HG03135 (cell line): ENCODE measurements around the gene PDZD8.
"Not testable (repeated sequence)": the region's sequence is repeated elsewhere in the genome, so short reads cannot be mapped to it uniquely, and the experiment has no call there.

Experiments used
- ATAC-seq: cut with Tn5 transposase; IDR thresholded peaks from one replicate; pipeline ENCODE4 v1.9.1; 2021; ENCODE audit warnings: mild to moderate bottlenecking, moderate library complexity; ENCODE audit not compliant: unreplicated experiment

The PDZD8 gene

DNA sequence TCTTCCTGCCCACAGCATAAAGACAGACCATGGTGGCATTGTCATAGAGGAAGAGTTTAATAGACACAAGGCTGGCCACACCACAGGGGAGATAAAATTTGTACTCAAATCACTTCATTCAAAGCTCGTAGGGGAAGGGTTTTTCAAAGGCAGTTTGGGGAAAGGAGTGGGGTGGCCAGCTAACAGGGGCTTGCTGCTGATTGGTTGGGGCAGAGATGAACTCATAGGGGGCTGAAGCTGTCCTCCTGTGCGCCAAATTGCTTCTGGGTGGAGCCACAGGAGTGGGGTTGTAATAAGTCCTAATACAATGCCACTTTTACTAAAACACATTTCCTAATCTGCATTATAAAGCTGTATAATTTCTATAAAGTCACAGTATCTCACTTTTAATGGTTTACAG, 22.5 kb downstream of the PDZD8 start:
- no peak for ATAC-seq

DNA sequence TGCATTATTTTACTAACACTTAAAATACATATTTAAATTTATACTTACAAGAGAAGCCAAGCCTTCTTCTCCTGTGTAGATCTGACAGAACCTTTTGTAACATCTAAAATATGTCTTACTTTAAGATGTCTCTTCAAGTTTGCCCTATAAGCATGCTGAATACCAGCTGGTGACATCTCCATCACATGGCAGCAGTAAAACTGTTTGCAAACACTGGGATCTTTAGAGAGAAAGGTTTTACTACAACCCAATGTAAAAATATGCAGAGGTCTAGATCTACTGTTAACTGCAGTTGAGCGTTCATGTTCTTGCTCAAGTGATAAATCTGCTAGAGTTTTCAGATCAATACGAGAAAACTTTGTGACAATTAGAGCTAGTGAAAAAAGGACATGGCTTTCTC, 23.2 kb downstream of the PDZD8 start:
- ATAC-seq: no peak

DNA sequence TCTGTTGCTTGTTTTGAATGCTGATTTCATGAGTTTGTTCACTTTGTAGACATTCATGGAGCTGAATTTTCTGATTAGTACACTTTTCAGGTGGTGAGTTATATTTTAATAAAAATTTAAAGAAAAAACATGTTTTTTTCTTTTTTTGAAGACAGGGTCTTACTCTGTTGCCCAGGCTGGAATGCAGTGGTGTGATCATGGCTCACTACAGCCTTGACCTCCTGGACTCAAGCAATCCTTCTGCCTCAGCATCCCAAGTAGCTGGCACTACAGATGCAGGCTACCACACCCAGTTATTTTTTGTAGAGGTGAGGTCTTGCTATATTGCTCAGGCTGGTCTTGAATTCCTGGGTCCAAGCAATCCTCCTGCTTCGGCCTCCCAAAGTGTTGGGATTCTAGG, 23.7 kb downstream of the PDZD8 start:
- no peak for ATAC-seq

DNA sequence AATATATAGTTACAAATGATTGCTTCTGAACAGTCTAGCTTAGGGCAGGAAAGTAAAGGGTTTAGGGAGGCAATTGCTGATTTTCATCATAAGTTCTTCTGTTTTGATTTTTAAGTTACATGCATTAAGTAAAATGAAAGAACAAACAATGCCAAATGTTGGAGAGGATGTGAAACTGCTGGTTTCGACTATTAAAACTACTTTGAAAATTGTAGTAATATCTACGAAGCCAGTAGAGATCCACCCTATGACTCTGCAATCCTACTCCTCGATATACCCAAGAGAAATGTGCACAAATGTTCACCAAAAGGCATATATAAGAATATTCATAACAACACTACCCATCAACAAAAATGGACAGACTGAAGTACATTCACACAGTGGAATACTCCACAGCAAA, 24.3 kb downstream of the PDZD8 start:
- ATAC-seq: peak; percentile 82

DNA sequence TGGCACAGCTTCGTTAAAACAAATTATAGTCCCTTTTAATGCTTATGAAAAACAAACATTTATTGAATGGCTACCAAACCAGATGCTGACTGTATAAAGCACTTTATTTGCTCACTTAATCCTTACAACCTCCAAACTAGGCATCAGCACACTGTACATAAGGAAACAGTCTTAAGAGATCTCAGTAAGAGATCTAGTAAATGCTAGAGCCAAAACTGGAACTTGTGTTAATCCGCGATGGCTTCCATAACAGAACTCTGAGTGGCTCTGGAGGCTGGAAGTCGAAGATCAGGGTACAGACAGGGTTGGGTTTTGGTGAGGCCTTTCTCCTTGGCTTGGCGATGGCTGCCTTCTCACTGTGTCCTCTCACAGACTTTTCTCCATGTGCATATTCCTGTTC, 27.0 kb downstream of the PDZD8 start:
- no peak for ATAC-seq

DNA sequence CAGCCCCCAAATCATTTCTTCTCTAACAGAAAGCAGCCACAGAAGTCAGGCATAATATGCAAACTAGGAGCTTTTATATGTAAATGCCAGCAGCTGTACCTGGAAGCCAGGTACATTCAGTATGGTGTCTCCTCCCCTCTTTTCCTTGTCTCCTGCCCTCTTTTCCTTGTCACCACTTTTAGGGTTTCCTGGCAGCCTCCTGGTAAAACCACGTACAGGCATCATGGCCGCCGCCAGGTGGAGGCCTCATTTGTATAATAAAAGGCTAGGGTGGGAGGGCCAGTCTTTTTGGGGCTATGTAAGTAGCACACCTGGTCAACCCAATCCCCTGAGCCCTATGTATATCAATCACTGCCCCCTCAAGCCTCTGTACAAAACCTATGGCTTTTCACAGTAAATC, 28.7 kb downstream of the PDZD8 start:
- no peak for ATAC-seq

DNA sequence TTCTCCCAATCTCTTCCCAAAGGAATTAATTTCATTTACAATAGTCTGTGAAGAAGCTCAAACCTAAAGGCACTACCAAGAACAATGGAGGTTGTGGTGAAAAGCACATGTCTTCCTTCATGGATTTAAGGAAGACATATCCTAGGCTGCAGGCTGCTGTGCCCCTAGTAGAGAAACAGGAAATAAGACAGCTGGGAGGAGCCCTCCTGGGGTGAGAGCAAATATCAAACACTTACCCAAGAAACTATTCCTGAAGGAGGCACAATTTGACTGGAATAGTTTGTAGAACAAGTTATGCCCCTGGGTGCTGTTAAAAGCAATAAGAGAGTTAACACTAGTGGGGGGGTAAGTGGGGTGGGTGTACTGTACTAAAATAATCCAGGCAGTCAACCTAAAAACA, 30.1 kb downstream of the PDZD8 start:
- no peak for ATAC-seq

DNA sequence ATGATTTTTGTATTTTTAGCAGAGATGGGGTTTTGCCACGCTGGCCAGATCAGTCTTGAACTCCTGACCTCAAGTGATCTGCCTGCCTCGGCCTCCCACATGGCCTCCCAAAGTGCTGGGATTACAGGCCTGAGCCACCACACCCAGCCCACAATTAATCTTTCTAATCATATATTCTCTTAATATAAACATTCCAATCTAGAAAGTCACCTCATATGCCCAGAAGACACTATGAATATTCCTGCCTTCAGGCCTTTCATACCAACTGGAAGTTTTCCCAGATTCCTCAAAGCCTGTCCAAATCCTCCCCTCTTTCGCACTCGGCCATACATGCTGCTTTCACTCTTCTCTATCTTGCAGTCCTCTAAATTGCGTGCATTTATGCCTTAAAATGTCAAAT, 32.6 kb downstream of the PDZD8 start:
- ATAC-seq: peak; percentile 6

DNA sequence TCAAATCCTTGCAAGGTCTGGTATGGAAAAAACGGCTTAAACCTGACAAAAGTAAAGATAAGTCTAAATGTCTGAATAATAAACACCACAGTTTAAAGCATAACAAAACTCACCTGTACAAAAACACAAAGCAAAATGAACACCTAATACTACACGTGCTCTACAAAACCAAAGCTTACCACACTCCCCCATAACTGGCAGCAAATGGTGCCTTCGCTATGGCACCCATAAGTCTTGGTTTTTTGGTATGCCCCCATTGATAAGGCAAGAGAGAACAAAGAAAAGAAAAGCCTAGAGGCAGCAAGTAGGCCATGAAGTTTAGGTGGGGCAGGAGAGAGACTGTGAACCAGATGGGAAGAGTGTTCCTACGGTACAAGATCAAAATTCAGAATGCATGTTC, 34.2 kb downstream of the PDZD8 start:
- no peak for ATAC-seq

DNA sequence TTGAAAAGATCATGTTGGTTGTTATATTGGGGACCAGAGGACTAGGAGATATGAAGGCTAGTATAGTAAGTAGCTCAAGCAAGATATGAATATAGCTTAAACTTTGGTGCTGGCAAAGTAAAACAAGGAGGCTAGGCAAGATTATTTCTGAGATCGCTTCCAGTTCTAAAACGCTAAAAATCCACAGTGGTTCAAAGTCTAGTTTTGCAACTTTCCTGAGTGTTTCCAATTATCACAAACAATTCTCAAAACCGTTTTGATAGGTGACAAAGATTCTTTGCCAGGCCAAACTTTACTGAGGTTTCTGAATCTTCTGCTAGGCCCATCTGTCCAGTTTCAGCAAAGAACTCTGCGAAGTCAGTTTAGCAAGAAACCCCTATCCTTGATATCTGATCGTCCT, 35.3 kb downstream of the PDZD8 start:
- no peak for ATAC-seq

DNA sequence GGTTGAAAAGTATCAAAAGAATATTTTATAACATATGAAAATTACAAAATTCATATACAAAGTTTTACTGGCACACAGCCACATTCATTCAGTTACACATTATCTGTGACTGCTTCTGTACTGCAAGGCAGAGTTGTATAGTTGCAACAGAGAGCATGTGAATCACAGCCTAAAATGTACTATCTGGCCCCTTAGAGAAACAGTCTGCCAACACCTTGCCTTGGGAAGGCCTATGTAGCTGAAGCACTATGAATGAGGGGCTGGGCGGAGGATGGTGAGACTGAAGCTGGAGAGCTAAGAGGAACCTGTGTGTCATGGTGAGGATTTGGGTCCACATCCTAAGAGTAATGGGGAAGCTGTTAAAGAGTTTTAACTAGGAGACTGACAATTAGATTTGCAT, 35.7 kb downstream of the PDZD8 start:
- no peak for ATAC-seq

DNA sequence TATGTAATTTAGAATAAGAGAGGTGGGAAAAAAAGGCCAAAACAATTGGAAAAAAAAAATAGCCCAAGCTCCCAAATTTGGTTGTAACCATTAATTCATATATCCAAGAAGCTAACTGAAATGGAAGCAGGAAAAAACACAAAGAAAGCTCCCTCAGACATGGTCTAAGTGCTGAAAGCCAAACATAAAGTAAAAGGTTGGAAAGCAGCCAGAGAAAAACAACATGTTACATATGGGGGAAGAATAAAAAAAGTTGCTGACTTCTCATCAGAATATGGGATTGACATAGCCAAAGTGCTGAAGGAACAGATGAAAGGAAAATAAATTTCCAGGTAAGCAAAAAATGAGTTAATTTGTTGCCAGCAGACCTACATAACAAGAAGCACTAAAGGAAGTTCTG, 40.3 kb downstream of the PDZD8 start:
- ATAC-seq: no peak

DNA sequence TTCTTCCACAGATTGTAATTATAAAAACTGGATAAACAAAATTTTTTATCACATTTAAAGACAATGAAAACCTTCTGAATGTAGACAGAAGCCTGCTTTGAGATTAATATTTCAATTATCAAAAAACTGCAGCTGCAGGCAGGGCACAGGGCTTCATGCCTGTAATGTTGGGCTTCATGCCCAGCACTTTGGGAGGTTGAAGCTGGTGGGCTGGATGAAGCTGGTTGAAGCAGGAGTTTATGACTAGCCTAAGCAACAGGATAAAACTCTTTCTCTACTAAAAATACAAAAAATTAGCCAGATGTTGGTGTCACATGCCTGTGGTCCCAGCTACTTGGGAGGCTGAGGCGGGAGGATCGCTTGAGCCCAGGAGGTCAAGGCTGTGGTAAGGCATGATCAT, 41.2 kb downstream of the PDZD8 start:
- no peak for ATAC-seq

DNA sequence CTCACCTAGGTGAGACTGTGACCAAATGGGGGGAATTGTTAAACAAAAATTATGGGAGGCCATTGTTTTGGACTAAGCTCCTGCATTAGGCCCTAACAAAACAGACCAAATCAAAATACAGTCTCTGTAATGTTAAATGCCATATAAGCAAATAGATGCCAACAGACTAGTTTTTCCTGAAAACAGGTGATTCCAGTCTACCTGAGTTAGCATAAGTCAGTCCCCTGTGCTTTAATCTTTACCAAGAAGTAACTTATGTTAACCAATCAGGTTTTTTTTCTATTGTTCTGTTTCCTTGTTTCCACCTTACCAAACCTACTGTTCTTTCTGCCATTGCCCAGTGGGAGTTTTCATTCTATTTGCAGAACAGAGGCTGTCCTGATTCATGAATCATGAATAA, 48.0 kb downstream of the PDZD8 start:
- no peak for ATAC-seq

DNA sequence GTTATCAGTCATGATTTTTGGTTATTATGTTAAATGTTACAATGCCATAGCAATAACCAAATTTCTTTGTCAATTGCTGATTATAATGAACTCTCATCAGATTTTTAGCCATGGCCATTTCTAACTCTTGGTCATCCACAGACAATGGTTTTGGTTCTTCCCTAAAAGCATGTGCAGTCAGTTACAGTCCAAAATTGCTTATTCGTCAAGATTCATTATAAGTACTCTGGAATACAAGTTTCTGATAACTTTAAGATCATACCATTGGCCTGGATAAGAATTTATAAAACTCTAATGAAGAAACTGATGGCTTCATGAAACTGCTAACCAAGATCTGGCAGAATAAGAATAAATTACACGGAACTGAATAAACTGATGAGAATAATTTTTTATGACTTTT, 50.9 kb downstream of the PDZD8 start:
- no peak for ATAC-seq

DNA sequence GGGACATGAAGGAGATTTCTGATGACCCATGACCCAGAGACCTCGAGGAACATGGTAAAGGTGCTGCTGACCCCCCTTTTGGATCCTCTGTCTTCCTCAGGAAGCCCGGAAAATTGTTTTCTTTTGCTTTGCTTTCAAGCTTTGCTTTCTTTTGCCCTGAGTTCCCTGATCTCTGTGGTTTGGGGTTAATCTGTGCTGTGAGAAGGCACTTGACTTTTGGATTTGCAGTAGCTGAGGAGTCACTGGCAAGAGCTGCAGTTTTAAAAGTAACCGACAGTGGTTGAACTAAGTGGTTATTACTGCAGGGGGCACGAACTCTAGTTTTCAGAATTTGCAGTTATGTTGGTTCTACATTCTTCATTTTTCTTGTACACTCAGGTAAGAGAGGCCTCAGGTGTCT, 53.0 kb downstream of the PDZD8 start:
- ATAC-seq: no peak

DNA sequence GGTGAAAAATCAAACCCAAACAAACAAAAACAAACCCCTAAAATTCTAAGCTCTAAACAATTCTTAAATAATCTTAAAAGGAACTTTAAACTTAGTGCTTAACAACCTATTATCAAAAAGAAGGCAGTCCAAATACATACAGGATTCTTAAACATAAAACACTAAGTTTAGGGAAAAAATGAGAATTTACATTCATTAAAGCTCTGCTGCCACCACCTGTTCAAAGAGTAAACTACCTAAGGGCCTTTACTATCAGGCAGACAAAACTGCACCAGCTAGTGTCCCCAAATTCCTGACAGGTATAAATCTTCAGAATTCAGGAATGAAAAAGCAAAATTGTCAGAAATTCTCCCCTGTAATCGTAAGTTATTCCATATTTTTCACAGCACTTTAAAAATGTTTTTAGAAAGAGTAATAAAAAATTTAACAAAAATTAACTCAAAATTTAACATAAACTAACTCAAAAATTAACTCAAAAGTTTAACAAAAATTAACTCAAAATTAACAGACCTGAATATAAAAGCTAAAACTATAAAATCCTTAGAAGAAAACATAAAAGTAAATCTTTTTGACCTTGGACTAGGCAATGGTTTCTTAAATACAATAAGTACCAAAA, 55.1 kb downstream of the PDZD8 start:
- no peak for ATAC-seq

DNA sequence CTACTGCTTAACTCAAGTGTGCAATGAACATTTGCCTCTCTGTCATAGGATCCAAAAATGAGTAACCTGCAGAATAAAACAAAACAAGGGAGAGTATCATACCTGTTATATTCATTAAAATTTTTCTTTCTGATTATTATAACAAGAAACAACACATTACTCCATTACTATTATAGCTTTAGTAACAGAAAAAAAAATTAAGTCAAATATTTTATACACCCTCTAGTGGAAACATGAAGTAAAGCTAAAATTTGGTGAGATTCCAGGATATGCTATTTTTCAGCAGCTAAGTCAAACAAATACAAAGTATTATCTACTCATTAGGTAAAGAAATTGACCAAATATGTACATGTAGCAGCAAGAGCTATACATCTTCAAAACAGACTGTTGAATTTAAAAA, 56.3 kb downstream of the PDZD8 start:
- ATAC-seq: no peak

DNA sequence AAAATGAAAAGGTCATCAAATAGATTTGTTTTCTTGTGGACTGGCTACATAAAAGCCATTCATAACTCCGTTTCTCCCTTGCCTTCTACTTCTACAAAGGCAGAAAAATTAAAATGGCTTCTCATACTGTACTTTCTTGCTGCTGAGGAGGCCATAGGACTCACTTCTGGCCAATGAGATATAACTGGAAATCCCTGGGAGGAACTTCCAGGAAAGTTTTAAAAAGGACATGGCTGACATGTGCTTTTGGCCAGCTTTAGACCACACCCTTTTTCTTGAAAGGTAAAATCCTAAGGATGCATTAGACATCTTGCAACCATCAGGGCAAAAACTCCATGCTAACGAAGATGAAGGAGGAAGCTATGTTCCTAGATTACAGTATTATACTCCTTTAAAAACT, 58.5 kb downstream of the PDZD8 start:
- no peak for ATAC-seq

DNA sequence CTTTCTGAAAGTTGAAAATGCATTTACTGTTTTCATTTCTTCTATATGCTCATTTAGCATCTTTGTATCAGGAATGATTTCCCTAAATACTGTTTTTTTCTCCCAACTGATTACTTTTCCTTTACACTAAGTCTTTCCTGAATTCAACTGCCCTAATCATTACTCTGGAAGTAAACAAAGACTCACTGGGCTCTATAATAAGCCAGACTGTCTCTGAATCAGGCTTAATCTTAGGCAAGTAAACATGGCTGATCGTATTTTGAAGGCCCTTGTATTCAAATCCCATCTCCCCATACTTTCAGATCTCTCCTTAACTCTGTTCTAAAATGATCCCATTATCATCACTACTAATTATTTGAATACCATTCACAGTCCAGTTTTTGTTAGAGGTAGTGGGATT, 61.6 kb downstream of the PDZD8 start:
- no peak for ATAC-seq

DNA sequence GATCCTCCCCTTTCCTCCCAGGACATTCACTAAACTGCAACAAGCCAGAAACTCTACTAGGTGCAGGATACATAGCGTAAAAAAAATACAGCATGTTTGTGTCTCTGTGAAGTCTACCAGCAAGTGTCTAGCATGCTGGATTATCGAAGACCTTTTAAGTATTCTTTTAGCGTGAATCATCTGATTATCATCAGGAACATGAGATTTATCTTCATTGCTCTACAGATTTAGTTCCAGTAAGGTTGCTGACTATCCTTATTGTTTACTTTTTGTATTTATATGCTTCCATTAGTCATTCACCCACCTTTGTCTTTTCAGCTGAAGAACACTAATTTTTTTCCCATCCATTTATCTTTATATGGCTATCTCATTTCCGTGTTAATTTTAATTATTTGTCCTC, 62.8 kb downstream of the PDZD8 start:
- ATAC-seq: no peak

DNA sequence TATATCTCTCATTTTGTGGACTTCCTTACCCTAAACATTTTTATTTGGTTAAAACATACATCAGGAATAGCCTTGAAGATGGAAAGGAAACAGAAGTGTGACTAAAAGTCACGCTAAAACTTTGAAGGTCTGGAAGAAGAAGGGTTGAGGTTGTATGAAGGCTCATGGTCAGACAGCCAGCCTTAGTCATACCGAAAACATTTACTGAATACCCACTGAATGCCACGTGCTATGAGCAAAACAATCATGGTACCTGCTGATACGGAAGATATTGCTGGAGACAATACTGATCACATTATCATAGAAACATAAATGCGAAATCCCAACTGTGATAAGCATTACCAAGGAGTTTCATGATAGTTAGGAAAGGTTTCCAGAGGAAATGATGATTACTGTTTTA, 64.0 kb downstream of the PDZD8 start:
- no peak for ATAC-seq

DNA sequence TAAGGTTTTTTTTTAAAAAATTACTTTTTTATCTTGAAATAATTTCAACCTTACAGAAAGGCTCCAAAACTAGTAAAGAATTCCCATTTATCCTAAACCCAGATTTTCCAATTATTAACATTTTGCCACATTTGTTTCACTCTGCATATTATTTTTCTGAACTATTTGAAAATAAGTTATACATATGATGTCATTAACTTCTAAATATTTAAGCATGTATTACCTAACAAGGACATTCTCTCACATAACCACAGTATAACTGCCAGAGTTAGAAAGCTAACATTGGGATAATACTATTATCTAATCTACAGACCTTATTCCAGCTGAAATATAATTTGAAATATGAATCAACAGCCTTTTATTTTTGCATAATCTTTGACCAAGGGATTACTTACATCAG, 68.6 kb downstream of the PDZD8 start:
- no peak for ATAC-seq

DNA sequence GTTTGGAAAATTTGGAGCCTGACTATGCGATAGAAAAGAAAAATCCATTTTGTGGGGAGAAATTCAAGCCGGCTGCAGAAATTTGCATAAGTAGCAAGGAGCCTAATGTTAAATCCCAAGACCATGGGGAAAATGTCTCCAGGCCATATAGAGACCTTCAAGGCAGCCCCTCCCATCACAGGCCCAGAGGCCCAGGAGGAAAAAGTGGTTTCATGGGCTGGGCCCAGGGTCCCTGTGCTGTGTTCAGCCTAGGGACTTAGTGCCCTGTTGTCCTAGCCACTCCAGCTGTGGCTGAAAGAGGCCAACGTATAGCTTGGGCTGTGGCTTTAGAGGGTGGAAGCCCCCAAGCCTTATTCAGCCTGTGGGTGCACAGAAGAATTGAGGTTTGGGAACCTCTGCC, 71.8 kb downstream of the PDZD8 start:
- ATAC-seq: not testable (repeated sequence)
